ENCODE measurements around the gene ULBP1. TPM values are rescaled to one million over a fixed set of nuclear protein-coding genes. Genes with fewer than 3 reads are reported as not detected.
"Not testable (repeated sequence)": the region's sequence is repeated elsewhere in the genome, so short reads cannot be mapped to it uniquely, and the experiment has no call there.

The ULBP1 gene
- total and polyA plus RNA-seq, 8 donors, result 1.1 to 6.0 (median 3.8) TPM

DNA sequence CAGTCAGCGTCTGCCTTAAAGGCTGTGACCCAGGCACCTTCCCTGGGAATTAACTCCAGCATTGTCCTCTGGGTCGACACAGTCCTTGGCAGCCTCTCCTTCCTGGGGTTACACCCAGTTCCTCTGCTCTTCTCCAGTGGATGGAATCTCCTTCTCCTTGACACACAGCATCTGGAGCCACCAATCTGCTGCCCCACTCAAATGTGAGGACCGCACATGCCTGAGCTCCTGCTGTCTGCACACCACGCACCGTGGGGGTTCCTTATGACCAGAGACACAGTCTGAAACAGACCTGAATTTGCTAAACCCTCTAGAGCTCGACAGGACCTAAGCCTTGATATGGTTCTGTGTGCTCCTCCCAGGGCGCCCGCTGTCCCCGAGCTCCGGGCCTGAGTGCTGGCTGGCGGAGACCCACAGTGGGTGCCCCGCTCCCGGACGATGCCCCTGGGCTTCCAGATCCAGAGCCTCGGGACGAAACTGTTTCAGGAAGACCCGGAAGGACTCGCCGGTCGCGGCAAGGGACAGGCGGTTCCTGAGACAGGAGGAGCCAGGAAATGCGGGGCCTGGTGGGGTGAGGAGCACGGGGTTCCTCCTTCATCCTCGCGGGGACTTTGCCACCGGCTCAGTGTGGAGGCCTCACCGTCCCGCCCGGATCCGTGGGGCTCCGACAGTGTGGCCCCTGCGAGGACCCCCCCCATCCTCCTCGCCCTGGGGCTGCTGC is 38.3 kb upstream of the ULBP1 start:
- Histone ChIP-seq H3K4me3 (peak overlapping the region; percentile 41 to 52), H3K27ac (peak overlapping the region; percentile 53 to 61), H3K4me1 (peaks cover 0 to 29% of the 10 kb centered on the region in 2 donors), H3K9me3 (no peaks in the 10 kb centered on the region), H3K36me3 (no peaks in the 10 kb centered on the region), H3K27me3 (peaks cover 11 to 83% of the 10 kb centered on the region in 2 donors)
- peak; percentile 17 for ATAC-seq
- DNase-seq, result no peak
- TF ChIP-seq, protein P1, sequence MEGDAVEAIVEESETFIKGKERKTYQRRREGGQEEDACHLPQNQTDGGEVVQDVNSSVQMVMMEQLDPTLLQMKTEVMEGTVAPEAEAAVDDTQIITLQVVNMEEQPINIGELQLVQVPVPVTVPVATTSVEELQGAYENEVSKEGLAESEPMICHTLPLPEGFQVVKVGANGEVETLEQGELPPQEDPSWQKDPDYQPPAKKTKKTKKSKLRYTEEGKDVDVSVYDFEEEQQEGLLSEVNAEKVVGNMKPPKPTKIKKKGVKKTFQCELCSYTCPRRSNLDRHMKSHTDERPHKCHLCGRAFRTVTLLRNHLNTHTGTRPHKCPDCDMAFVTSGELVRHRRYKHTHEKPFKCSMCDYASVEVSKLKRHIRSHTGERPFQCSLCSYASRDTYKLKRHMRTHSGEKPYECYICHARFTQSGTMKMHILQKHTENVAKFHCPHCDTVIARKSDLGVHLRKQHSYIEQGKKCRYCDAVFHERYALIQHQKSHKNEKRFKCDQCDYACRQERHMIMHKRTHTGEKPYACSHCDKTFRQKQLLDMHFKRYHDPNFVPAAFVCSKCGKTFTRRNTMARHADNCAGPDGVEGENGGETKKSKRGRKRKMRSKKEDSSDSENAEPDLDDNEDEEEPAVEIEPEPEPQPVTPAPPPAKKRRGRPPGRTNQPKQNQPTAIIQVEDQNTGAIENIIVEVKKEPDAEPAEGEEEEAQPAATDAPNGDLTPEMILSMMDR (IDR thresholded peaks at IDR 0.05), result no peak
- intact Hi-C loops (cut with DNase I), result loop anchor here (5.0 to 10.0 kb wide), 2 partner anchors 88 to 91 kb away; no protein-coding TSS in a partner anchor

DNA sequence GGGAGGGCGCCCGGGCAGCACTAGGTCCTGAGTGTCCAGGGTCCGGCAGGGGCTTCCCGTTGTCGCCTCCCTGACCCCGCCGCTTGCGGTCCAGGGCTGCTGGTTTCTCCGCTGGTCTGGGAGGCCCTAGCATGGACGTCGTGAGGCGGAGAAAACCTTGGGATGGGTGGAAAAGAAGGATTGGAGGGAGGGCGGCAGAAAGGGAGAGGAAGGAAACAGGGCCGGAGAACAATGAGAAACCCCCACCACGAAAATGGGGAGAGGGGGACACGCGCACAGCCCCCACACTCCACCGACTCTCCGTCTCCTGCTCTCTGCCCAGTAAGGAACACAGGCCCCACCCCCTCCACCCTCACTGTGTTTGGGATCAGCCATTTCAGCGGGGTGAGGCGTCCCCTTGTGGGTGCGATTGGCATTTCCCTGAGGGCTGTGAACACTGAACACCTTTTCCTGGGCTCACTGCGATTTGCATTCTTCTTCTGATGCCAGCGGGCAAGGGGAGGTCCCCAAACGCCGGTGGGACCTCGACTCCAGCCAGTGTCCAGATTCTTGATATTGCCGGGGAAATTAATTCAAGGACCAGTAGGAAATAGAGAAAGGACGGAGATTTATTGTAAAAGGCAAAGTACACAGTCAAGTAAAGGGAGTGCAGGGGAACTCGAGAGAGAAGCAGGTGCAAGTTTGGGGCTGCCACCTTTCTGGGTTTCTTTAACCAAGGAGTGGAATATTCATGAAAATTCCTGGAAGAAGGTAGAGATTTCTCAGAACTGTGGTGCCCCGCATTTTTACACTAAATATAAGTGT is 37.6 kb upstream of the ULBP1 start:
- Histone ChIP-seq H3K4me1 (peaks cover 0 to 29% of the 10 kb centered on the region in 2 donors), H3K27me3 (peaks cover 13 to 90% of the 10 kb centered on the region in 2 donors), H3K27ac (peak overlapping the region; percentile 53 to 61), H3K9me3 (no peaks in the 10 kb centered on the region), H3K4me3 (peak overlapping the region; percentile 41 to 52), H3K36me3 (no peaks in the 10 kb centered on the region)
- peak; percentile 76 to 89 (median 88) for DNase-seq
- TF ChIP-seq, protein P1 (IDR thresholded peaks at IDR 0.05), result peak; percentile 78 to 79
- peak; percentile 95 for ATAC-seq
- intact Hi-C loops (cut with DNase I), result loop anchor here (5.0 to 10.0 kb wide), 2 partner anchors 89 to 91 kb away; no protein-coding TSS in a partner anchor

DNA sequence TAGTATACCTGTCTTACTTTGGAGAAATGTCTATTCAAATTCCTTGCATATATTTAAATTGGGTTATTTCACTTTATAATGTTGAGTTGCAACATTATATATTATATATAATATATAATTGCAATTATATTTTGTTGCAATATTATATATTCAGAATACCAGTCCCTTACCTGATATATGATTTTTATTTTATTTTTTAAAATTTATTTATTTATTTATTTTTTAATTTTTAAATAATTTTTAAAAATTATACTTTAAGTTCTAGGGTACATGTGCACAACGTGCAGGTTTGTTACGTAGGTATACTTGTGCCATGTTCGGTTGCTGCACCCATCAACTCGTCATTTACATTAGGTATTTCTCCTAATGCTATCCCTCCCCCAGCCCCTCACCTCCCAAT is 36.7 kb upstream of the ULBP1 start:
- not testable (repeated sequence) for H3K27ac ChIP-seq, DNase-seq, H3K36me3 ChIP-seq, ATAC-seq, H3K4me3 ChIP-seq, H3K9me3 ChIP-seq
- intact Hi-C loops (cut with DNase I), result loop anchor here (5.0 to 10.0 kb wide), 2 partner anchors 90 to 92 kb away; no protein-coding TSS in a partner anchor
- Histone ChIP-seq H3K27me3 (peaks cover 13 to 90% of the 10 kb centered on the region in 2 donors), H3K4me1 (peaks cover 0 to 29% of the 10 kb centered on the region in 2 donors)

DNA sequence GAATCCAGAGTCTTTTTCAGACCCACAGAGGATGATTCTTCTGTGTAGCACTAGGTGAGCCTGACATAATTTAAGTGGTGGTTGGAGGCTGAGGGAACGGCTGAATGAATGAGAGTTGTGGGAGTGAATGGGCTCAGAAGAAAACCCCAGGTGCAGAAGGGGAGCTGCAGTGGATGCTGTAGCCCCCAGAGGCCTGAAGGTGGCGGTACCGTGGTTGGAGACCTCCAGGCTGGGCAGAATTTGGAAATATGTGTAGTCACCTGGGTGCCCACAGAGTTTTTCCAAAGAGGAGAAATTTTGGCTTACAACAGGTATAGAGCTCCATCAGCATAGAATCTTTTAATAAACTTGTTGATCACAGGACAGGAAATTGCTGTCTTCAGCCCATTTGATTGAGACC is 34.3 kb upstream of the ULBP1 start:
- no peaks in the 10 kb centered on the region for H3K9me3 ChIP-seq
- intact Hi-C loops (cut with DNase I), result loop anchor here (5.0 to 10.0 kb wide), 2 partner anchors 92 to 95 kb away; no protein-coding TSS in a partner anchor
- H3K4me1 ChIP-seq, result peaks cover 0 to 15% of the 10 kb centered on the region in 2 donors
- peaks cover 20 to 88% of the 10 kb centered on the region in 2 donors for H3K27me3 ChIP-seq
- H3K4me3 ChIP-seq, result no peak overlapping the region
- H3K36me3 ChIP-seq, result no peaks in the 10 kb centered on the region
- DNase-seq, result no peak
- no peak overlapping the region for H3K27ac ChIP-seq
- TF ChIP-seq, protein P1 (IDR thresholded peaks at IDR 0.05), result no peak
- no peak for ATAC-seq

DNA sequence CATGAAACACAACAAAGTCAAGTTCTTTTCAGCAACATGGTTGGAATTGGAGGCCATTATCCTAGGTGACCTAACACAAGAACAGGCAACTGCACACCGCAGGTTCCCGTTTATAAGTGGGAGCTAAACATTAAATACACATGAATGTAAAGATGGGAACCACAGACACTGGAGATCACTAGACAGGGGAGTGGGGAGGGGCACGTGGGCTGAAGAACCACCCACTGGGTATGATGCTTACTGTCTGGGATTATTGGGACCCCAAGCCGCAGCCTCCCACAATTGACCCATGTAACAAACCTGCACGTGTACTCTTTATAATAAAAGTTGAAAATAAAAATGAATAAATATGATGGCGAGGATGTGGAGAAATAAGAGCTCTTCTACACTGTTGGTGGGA is 32.2 kb upstream of the ULBP1 start:
- Histone ChIP-seq H3K27ac (no peak overlapping the region), H3K4me3 (no peak overlapping the region), H3K36me3 (no peaks in the 10 kb centered on the region), H3K9me3 (no peaks in the 10 kb centered on the region), H3K27me3 (peaks cover 34 to 88% of the 10 kb centered on the region in 2 donors), H3K4me1 (no peaks in the 10 kb centered on the region)
- no peak for DNase-seq
- no peak for ATAC-seq
- intact Hi-C loops (cut with DNase I), result loop anchor here in 1 of 2 donors (5.0 kb wide), 1 partner anchor 86 kb away; no protein-coding TSS in a partner anchor
- TF ChIP-seq, protein P1 (IDR thresholded peaks at IDR 0.05), result no peak
